ENCODE measurements around the gene MRPL30. TPM values are rescaled to one million over a fixed set of nuclear protein-coding genes. Genes with fewer than 3 reads are reported as not detected.

The MRPL30 gene
- total RNA-seq, 1 donor from 2014 or later: 25.3 TPM

- no peak for TF ChIP-seq CTCF (conservative IDR thresholded peaks at IDR 0.05; ENCODE audit: low read depth, low read length)
- no peak overlapping the region for H3K4me3 ChIP-seq (ENCODE audit: low read depth, low read length)
- no peak for DNase-seq (ENCODE audit: low read depth)
These were observed 30.3 kb upstream of the MRPL30 start for GRCh38 chr2:99150706-99151105.

DNA sequence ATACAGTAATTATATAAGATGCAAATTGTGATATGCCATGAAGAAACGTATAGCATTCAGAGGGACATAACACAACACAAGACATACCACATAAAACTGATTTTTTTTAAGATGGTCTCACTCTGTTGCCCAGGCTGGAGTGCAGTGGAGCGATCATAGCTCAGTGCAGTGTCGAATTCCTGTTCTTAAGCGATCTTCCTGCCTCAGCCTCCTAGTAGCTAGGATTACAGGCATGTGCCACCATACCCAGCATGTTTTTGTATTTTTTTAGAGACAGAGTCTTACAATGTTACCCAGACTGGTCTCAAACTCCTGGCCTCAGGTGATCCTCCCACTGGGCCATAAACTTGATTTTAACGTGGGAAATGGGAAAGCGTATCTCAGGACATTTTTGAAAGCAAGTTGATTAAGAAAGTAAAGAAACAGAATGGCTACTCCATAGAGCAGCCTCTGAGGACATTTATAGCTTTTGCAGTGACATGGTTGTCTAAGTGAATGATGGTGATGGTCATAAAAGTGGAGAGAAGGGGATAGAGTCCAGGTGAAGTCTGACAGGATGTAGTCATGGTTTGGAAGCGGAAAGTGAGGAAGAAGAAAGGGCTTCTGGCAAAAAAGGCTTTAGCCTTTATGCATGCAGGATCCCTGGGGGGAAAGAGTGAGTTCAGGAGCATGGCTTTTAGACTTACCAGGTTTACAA is 28.6 kb upstream of the MRPL30 start:
- no peak for DNase-seq (ENCODE audit: low read depth)
- no peak for TF ChIP-seq CTCF (conservative IDR thresholded peaks at IDR 0.05; ENCODE audit: low read depth, low read length)
- H3K4me3 ChIP-seq (ENCODE audit: low read depth, low read length): no peak overlapping the region

DNA sequence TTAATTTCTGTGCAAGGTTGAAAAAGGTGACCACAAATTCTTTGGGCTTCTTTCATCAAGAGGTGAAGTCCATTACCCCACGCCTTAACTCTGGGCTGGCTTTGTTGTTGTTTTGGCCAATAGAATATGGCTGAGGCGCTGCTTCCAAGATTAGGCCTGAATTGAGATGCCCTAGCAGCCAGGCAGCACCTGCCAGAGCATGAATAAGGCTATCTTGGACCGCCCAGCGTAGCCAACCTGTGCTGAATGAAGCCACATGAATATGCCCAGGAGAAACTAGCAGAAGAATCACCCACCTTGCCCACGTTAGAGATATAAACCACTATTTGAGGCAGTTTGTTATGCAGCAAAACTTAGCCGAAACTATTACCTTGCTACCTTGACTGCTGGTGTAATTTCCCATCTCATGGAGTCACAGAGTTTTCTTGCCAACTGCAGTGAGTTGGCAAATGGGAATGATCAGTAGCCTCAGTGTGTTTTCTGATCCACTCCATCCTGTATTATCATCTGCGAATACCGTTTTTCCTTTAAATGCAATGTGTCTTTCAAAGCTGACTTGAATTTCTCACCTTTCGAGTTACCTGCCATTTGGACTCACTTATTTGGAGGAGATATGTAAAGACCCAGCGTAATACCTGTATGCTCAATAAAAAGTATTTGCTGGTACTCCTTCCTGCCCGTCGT is 26.9 kb upstream of the MRPL30 start:
- no peak for DNase-seq (ENCODE audit: low read depth)
- no peak for TF ChIP-seq CTCF (conservative IDR thresholded peaks at IDR 0.05; ENCODE audit: low read depth, low read length)

DNA sequence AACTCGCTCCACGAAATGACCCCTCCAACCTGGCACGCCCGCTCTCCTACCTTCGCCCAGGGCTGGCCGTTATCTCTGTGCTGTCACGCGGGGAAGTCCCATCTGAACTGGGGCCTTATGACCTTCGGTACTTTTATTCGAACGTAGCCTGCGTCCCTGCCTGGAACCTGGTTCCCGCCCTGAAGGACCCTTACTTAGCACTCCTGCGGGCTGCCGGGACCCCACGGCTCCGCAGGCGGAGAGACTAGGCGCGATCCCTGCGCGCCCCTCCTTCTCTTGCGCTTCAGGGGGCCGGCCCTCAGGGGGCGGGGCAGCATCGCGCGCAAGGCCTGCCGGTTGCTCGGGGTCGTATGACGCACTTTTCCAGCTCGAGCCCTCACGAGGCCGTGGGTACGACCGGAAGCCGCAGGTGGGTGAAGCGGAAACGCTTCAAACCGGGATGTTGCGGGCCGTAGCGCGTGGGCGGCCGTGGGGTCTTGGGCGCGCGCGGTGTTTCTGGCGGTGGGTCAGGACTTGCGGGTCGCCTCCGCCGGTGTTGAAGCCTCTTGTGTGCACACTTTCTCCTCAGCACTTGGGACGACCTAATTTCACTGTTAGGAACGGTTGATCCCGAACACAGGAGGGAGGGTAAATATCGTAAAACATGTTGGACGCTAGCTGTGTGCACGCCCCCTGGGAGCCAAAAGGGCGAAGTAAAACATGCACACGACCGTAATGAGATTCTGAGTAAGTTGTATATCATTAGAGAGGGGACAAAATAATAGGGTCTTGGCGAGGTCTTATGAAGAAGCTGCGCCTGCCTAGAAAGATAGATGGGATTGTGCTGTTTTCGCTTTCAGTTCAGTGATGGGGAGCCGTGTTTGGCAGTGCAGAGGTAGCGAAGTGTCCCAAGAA is 26.1 kb upstream of the MRPL30 start, which contains the start of the genes LIPT1 and TSGA10:
Gene LIPT1 (plus strand): TSS at position 325 of the 894 bp plus-strand sequence. CDS start 6,991 bp downstream, outside the sequence.
Gene TSGA10 (minus strand): TSS at position 300 of the 894 bp plus-strand sequence. CDS start 45,503 bp downstream, outside the sequence.
- DNase-seq (ENCODE audit: low read depth): peak; percentile 51
- H3K4me3 ChIP-seq (ENCODE audit: low read depth, low read length): peak within 1 kb of the TSS; percentile 74
- TF ChIP-seq CTCF (conservative IDR thresholded peaks at IDR 0.05; ENCODE audit: low read depth, low read length): peak; percentile 31

More for the DNA sequence above, 26.9 kb upstream of the MRPL30 start:
- H3K4me3 ChIP-seq (ENCODE audit: low read depth, low read length): peak overlapping the region; percentile 74

- no peak for TF ChIP-seq CTCF (conservative IDR thresholded peaks at IDR 0.05; ENCODE audit: low read depth, low read length)
- no peak for DNase-seq (ENCODE audit: low read depth)
- H3K4me3 ChIP-seq (ENCODE audit: low read depth, low read length): no peak overlapping the region
These were observed 24.1 kb upstream of the MRPL30 start for GRCh38 chr2:99156891-99157290.

GRCh38 chr2:99158599-99158998 is 22.4 kb upstream of the MRPL30 start:
- no peak for DNase-seq (ENCODE audit: low read depth)
- no peak for TF ChIP-seq CTCF (conservative IDR thresholded peaks at IDR 0.05; ENCODE audit: low read depth, low read length)
- no peak overlapping the region for H3K4me3 ChIP-seq (ENCODE audit: low read depth, low read length)
